Measurements from ENCODE around the gene AASS. TPM values are rescaled to one million over a fixed set of nuclear protein-coding genes. Genes with fewer than 3 reads are reported as not detected.

AASS gene
- total and polyA plus RNA-seq, 2 donors (not counting 3 experiments of a cell fraction or from before 2014, with no cell fraction given): 11.1 to 27.8 TPM

- TF ChIP-seq, protein P1, sequence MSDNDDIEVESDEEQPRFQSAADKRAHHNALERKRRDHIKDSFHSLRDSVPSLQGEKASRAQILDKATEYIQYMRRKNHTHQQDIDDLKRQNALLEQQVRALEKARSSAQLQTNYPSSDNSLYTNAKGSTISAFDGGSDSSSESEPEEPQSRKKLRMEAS (IDR thresholded peaks at IDR 0.05; ENCODE audit: insufficient read depth, insufficient read length): no peak
- TF ChIP-seq MYC (IDR thresholded peaks at IDR 0.05; ENCODE audit: low read depth, low read length): no peak
- no peak for TF ChIP-seq EZH2 (IDR thresholded peaks at IDR 0.05; ENCODE audit: borderline replicate concordance, low read depth, low read length, severe bottlenecking)
- TF ChIP-seq, protein P2, sequence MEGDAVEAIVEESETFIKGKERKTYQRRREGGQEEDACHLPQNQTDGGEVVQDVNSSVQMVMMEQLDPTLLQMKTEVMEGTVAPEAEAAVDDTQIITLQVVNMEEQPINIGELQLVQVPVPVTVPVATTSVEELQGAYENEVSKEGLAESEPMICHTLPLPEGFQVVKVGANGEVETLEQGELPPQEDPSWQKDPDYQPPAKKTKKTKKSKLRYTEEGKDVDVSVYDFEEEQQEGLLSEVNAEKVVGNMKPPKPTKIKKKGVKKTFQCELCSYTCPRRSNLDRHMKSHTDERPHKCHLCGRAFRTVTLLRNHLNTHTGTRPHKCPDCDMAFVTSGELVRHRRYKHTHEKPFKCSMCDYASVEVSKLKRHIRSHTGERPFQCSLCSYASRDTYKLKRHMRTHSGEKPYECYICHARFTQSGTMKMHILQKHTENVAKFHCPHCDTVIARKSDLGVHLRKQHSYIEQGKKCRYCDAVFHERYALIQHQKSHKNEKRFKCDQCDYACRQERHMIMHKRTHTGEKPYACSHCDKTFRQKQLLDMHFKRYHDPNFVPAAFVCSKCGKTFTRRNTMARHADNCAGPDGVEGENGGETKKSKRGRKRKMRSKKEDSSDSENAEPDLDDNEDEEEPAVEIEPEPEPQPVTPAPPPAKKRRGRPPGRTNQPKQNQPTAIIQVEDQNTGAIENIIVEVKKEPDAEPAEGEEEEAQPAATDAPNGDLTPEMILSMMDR (IDR thresholded peaks at IDR 0.05; ENCODE audit: extremely low read depth in 1 of 2, insufficient read depth in 1 of 2, low read depth in 1 of 2, low read length in 2 of 2): no peak
- no peak for TF ChIP-seq JUN (IDR thresholded peaks at IDR 0.05; ENCODE audit: borderline replicate concordance, insufficient read depth, insufficient read length, low read depth)
- TF ChIP-seq GATA2 (IDR thresholded peaks at IDR 0.05; ENCODE audit: insufficient read depth, insufficient read length, low read depth, low read length): no peak
- TF ChIP-seq POLR2AphosphoS5 (IDR thresholded peaks at IDR 0.05; ENCODE audit: insufficient read depth, low read depth, low read length): no peak
- TF ChIP-seq POLR2A (IDR thresholded peaks at IDR 0.05; ENCODE audit: low read depth, low read length): no peak
- TF ChIP-seq FOS (IDR thresholded peaks at IDR 0.05; ENCODE audit: borderline replicate concordance, insufficient read depth, low read length): no peak
- Histone ChIP-seq H3K4me2 (ENCODE audit: insufficient read depth, low read length) (no peak overlapping the region), H3K9me1 (replicated peaks; ENCODE audit: control insufficient read depth, extremely low read depth, insufficient read depth, low read length) (no peaks in the 10 kb centered on the region), H3K4me3 (replicated peaks in 1 of 3; ENCODE audit: insufficient read depth in 1 of 3, low read depth in 1 of 3, low read length in 3 of 3) (no peak overlapping the region), H3K4me1 (ENCODE audit: control insufficient read depth, extremely low read depth, insufficient read depth, low read length) (no peaks in the 10 kb centered on the region), H3K36me3 (ENCODE audit: control insufficient read depth in 2 of 2, extremely low read depth in 1 of 2, insufficient read depth in 2 of 2, low read length in 2 of 2) (no peaks in the 10 kb centered on the region), H4K20me1 (replicated peaks; ENCODE audit: control insufficient read depth, extremely low read depth, insufficient read depth, low read length) (no peaks in the 10 kb centered on the region), H3K9me3 (replicated peaks; ENCODE audit: control insufficient read depth, insufficient read depth, low read length) (no peaks in the 10 kb centered on the region), H3K9ac (replicated peaks; ENCODE audit: extremely low read depth, insufficient read depth, low read length) (no peak overlapping the region), H2AFZ (ENCODE audit: low read depth, low read length) (no peak overlapping the region), H3K79me2 (ENCODE audit: control insufficient read depth, insufficient read depth, low read length) (no peaks in the 10 kb centered on the region), H3K27me3 (ENCODE audit: control insufficient read depth in 2 of 2, insufficient read depth in 2 of 2, low read length in 2 of 2) (no peaks in the 10 kb centered on the region), H3K27ac (ENCODE audit: insufficient read depth, low read depth, low read length) (no peak overlapping the region)
- DNase-seq (ENCODE audit: low read depth, low spot score) (no peak), FAIRE-seq (no peak)
- ChIA-PET CTCF (interaction anchor here (0.6 kb wide), 2 partner anchors 179 to 299 kb away, joined by 3 read pairs; no protein-coding TSS in a partner anchor), POLR2A (no interaction called here)
- dilution Hi-C loops (cut with MboI; ENCODE audit: extremely low pct_ligation_motif_present, low sequenced_read_pairs) (no loop called here), intact Hi-C loops (cut with micrococcal nuclease) (no loop called here)
- no TSS peak for BruUV-seq (replicated peaks)
These were observed 105.9 kb downstream of the AASS start for GRCh38 chr7:122038134-122038533.

Measured in endothelial cell of umbilical vein (primary cell).